PC-3 (cell line): ENCODE measurements around the gene SGMS1.

ENCODE experiments used
- EZH2 ChIP-seq: fragments of 300-600 bp; sonication (generic); IDR thresholded peaks from one replicate; pipeline ENCODE4 v1.6.1; 2017; ENCODE audit warnings: antibody characterized with exemption, mild to moderate bottlenecking, low read length; ENCODE audit not compliant: unreplicated experiment
- TF ChIP-seq, protein P1 (sequence below): fragments of 300-600 bp; sonication (generic); conservative IDR thresholded peaks from 2 replicates; pipeline ENCODE4 v1.5.1; 2017; ENCODE audit warnings: antibody characterized with exemption, low read depth, mild to moderate bottlenecking, low read length

DNA sequence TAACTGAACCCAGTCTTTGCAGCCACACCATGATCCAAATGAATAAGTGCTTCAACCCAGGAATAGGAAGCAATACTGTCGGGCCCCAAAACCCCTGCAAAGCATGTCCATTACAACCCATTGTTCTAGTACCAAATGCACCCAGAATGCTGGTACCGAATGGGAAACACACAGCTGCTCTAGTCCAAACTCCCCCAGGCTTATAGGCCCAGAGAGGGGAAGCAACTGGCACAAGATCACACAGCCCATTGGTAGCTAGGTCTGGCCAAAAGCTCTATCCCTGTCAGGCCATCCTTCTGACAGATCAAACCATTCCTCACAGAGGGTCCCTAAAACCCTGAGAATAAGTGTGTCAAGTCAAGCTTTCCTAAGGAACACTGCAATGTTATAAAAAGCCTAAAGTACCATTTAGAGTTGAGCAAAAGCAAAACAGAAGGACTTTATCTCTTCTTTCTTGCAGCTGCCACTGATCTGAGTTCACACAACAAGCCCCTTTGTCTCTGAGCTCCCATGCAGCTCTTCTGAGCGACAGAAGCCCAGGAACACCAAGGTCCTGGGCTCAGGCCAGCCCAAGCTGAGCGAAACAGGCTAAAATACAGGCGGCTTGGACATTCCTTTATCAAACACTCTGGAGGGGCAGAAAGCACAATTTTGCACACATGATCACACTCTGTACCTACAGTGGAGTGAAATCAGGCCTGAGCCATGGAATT is 116.7 kb downstream of the SGMS1 start:
- TF ChIP-seq, protein P1, sequence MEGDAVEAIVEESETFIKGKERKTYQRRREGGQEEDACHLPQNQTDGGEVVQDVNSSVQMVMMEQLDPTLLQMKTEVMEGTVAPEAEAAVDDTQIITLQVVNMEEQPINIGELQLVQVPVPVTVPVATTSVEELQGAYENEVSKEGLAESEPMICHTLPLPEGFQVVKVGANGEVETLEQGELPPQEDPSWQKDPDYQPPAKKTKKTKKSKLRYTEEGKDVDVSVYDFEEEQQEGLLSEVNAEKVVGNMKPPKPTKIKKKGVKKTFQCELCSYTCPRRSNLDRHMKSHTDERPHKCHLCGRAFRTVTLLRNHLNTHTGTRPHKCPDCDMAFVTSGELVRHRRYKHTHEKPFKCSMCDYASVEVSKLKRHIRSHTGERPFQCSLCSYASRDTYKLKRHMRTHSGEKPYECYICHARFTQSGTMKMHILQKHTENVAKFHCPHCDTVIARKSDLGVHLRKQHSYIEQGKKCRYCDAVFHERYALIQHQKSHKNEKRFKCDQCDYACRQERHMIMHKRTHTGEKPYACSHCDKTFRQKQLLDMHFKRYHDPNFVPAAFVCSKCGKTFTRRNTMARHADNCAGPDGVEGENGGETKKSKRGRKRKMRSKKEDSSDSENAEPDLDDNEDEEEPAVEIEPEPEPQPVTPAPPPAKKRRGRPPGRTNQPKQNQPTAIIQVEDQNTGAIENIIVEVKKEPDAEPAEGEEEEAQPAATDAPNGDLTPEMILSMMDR = no peak
- no peak for TF ChIP-seq EZH2
